Dermis microvascular lymphatic vessel endothelial cell (primary cell): ENCODE measurements around the gene MYO1D. TPM values are rescaled to one million over a fixed set of nuclear protein-coding genes. Genes with fewer than 3 reads are reported as not detected.
"Not testable (repeated sequence)": the region's sequence is repeated elsewhere in the genome, so short reads cannot be mapped to it uniquely, and the experiment has no call there.

ENCODE experiments used
- DNase-seq, 2 donors: peaks; one replicate each; pipeline versions ENCODE4 v3.0.0 to v3.0.0-alpha.2; 2010; ENCODE audit warnings: low read depth in 2 of 2
- total RNA-seq: library from RNA; depleted of rRNA; stranded (reverse); fragments of >200 nt; gene quantifications from 2 replicates; pipeline ENCODE4 v1.2.1, GENCODE V29; 2014

Gene MYO1D
- total RNA-seq, 1 donor from 2014 or later = 56.5 TPM

- no peak for DNase-seq
These were observed 335.3 kb downstream of the MYO1D start for GRCh38 chr17:32541640-32542039.

- peak; percentile 29 to 76 for DNase-seq
These were observed 339.9 kb downstream of the MYO1D start for GRCh38 chr17:32536736-32537643.

- DNase-seq = no peak
These were observed 343.6 kb downstream of the MYO1D start for GRCh38 chr17:32533296-32533695.

GRCh38 chr17:32529604-32530003 is 347.3 kb downstream of the MYO1D start:
- DNase-seq = no peak

GRCh38 chr17:32528825-32529224 is 348.1 kb downstream of the MYO1D start:
- DNase-seq = no peak

- no peak for DNase-seq
These were observed 349.8 kb downstream of the MYO1D start for GRCh38 chr17:32527146-32527545.

GRCh38 chr17:32525122-32525521 is 351.8 kb downstream of the MYO1D start:
- DNase-seq = no peak

GRCh38 chr17:32524553-32524880 is 352.4 kb downstream of the MYO1D start:
- DNase-seq = not testable (repeated sequence)

GRCh38 chr17:32523827-32524552 is 352.9 kb downstream of the MYO1D start:
- no peak for DNase-seq

- no peak for DNase-seq
These were observed 353.8 kb downstream of the MYO1D start for GRCh38 chr17:32523017-32523680.

- no peak for DNase-seq
These were observed 356.1 kb downstream of the MYO1D start for GRCh38 chr17:32520737-32521404.

GRCh38 chr17:32520104-32520701 is 356.7 kb downstream of the MYO1D start:
- peak; percentile 71 to 82 for DNase-seq

- DNase-seq = peak in 1 of 2 donors; percentile 65
These were observed 357.5 kb downstream of the MYO1D start for GRCh38 chr17:32519228-32520103.

GRCh38 chr17:32518646-32519227 is 358.2 kb downstream of the MYO1D start:
- DNase-seq = no peak

- no peak for DNase-seq
These were observed 358.9 kb downstream of the MYO1D start for GRCh38 chr17:32517982-32518381.

- no peak for DNase-seq
These were observed 359.8 kb downstream of the MYO1D start for GRCh38 chr17:32516940-32517701.

GRCh38 chr17:32516450-32516849 is 360.5 kb downstream of the MYO1D start:
- DNase-seq = no peak

GRCh38 chr17:32515677-32516383 is 361.1 kb downstream of the MYO1D start:
- no peak for DNase-seq
